Measurements from ENCODE around the gene MEAK7.

DNA sequence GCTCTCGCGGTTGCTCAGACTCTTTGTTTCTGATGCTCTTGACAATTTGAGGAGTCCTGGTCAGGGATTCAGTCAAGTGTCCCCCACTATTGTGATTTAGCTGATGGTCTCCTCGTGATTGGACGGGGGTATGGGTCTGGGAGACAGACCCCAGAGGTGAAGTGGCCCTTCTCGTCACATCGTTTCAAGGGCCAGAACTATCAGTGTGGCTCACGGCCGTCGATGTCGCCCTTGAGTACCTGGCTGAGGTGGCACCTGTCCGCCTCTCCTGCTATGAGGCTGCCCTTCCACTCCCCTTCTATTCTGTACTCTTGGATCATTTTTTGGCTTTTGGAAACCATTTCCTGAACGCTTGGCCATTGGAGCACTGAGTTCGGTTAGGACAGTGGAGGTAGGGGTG lies 7.4 kb upstream of the MEAK7 start:
- TF ChIP-seq POLR2A (IDR thresholded peaks at IDR 0.05): no peak
- TF ChIP-seq, protein P1, sequence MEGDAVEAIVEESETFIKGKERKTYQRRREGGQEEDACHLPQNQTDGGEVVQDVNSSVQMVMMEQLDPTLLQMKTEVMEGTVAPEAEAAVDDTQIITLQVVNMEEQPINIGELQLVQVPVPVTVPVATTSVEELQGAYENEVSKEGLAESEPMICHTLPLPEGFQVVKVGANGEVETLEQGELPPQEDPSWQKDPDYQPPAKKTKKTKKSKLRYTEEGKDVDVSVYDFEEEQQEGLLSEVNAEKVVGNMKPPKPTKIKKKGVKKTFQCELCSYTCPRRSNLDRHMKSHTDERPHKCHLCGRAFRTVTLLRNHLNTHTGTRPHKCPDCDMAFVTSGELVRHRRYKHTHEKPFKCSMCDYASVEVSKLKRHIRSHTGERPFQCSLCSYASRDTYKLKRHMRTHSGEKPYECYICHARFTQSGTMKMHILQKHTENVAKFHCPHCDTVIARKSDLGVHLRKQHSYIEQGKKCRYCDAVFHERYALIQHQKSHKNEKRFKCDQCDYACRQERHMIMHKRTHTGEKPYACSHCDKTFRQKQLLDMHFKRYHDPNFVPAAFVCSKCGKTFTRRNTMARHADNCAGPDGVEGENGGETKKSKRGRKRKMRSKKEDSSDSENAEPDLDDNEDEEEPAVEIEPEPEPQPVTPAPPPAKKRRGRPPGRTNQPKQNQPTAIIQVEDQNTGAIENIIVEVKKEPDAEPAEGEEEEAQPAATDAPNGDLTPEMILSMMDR (IDR thresholded peaks at IDR 0.05): no peak

All from adrenal gland (tissue), 5 donors.